Measurements from ENCODE around the gene ADAM23.
A peak's percentile ranks its signal among the peaks of the same experiment; 100 is the strongest.
"Not testable (repeated sequence)": the region's sequence is repeated elsewhere in the genome, so short reads cannot be mapped to it uniquely, and the experiment has no call there.

Gene ADAM23, protein sequence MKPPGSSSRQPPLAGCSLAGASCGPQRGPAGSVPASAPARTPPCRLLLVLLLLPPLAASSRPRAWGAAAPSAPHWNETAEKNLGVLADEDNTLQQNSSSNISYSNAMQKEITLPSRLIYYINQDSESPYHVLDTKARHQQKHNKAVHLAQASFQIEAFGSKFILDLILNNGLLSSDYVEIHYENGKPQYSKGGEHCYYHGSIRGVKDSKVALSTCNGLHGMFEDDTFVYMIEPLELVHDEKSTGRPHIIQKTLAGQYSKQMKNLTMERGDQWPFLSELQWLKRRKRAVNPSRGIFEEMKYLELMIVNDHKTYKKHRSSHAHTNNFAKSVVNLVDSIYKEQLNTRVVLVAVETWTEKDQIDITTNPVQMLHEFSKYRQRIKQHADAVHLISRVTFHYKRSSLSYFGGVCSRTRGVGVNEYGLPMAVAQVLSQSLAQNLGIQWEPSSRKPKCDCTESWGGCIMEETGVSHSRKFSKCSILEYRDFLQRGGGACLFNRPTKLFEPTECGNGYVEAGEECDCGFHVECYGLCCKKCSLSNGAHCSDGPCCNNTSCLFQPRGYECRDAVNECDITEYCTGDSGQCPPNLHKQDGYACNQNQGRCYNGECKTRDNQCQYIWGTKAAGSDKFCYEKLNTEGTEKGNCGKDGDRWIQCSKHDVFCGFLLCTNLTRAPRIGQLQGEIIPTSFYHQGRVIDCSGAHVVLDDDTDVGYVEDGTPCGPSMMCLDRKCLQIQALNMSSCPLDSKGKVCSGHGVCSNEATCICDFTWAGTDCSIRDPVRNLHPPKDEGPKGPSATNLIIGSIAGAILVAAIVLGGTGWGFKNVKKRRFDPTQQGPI

DNA sequence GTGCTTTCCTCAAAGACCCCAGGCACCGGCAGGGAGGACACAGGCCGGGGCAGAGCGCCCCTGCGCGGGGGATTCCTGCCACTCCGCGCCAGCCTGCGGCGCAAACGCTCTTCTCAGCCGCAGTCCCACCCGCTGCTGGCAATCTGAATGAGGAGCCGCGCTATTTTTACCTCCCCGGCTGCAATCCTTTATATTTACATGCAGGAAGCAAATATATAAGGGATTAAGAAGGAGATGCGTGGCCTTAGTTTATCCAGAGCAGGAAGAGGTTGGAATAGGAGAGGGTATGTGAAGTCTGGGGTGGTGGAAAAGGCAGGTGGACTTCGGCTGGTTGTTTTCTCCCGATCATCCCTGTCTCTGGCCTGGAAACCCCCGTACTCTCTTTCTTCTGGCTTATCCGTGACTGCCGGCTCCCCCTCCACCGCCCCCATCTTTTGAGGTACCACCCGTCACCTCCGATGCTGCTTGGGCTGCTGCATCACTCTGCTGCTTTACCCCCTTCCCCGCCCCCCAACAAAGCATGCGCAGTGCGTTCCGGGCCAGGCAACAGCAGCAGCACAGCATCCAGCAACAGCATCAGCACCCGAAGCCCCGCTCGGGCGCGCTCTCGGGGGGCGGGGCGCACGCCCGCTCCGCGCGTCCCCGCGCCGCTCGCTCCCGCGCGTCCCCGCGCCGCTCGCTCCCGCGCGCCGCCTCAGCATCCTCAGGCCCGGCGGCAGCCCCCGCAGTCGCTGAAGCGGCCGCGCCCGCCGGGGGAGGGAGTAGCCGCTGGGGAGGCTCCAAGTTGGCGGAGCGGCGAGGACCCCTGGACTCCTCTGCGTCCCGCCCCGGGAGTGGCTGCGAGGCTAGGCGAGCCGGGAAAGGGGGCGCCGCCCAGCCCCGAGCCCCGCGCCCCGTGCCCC, at the start of gene ADAM23:
ADAM23 (plus strand) TSS at position 700 of the 902 bp plus-strand sequence. CDS start 335 bp downstream, outside the sequence.
- ATAC-seq (ENCODE audit: low read depth) (peak; percentile 70), DNase-seq (ENCODE audit: low spot score in 2 of 2) (peak in 1 of 2 donors; percentile 32)
- Mint-ChIP-seq H3K9me3 (no peaks in the 10 kb centered on the region), H3K27me3 (peaks cover 24% of the 10 kb centered on the region), H3K4me1 (peaks cover 10% of the 10 kb centered on the region), H3K4me3 (peak within 1 kb of the TSS; percentile 83), H3K27ac (no peak within 1 kb of the TSS), H3K36me3 (no peaks in the 10 kb centered on the region)

GRCh38 chr2:206396211-206396610, 47.1 kb upstream of the ADAM23 start:
- no peaks in the 10 kb centered on the region for H3K36me3 Mint-ChIP-seq
- peaks cover 5% of the 10 kb centered on the region for H3K9me3 Mint-ChIP-seq
- DNase-seq (ENCODE audit: low spot score in 2 of 2) (no peak), ATAC-seq (ENCODE audit: low read depth) (no peak)
- no peaks in the 10 kb centered on the region for H3K4me1 Mint-ChIP-seq
- H3K4me3 Mint-ChIP-seq, result no peak overlapping the region
- no peaks in the 10 kb centered on the region for H3K27me3 Mint-ChIP-seq
- H3K27ac Mint-ChIP-seq, result no peak overlapping the region

- H3K27me3 Mint-ChIP-seq; ATAC-seq (ENCODE audit: low read depth): not testable (repeated sequence)
These were observed 40.3 kb upstream of the ADAM23 start for GRCh38 chr2:206402956-206403569.

GRCh38 chr2:206408323-206409320, 34.7 kb upstream of the ADAM23 start:
- Mint-ChIP-seq H3K27ac (peak overlapping the region; percentile 43), H3K9me3 (no peaks in the 10 kb centered on the region)
- no peak for DNase-seq (ENCODE audit: low spot score in 2 of 2)

More at GRCh38 chr2:206402956-206403569, 40.3 kb upstream of the ADAM23 start:
- not testable (repeated sequence) for H3K9me3 Mint-ChIP-seq; H3K36me3 Mint-ChIP-seq; DNase-seq (ENCODE audit: low spot score in 2 of 2); H3K4me1 Mint-ChIP-seq; H3K27ac Mint-ChIP-seq; H3K4me3 Mint-ChIP-seq

DNA sequence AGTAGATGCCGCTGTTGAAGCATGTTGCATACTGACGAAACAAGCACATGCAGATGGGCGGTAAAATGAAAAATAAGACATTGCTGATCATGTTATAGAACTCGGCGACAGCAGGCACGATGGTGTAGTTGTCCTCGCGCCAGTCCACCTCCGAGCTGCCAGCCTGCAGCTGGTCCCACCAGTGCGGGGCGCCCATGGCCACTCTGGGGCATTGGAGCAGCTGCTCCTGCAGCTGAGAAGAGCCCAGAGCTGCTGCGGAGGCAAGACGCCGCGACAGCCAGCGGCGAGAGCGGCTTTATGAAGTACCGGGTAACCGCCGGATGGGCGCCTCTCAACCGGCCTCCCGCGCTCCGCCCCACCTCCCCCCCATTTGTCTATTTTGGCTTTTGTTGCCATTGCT, 32.6 kb upstream of the ADAM23 start:
- Mint-ChIP-seq H3K4me1 (peaks cover 7% of the 10 kb centered on the region), H3K9me3 (no peaks in the 10 kb centered on the region), H3K27me3 (peaks cover 3% of the 10 kb centered on the region), H3K4me3 (no peak overlapping the region), H3K36me3 (no peaks in the 10 kb centered on the region), H3K27ac (no peak overlapping the region)
- no peak for DNase-seq (ENCODE audit: low spot score in 2 of 2)
- no peak for ATAC-seq (ENCODE audit: low read depth)

More at GRCh38 chr2:206408323-206409320, 34.7 kb upstream of the ADAM23 start:
- peaks cover 7% of the 10 kb centered on the region for H3K4me1 Mint-ChIP-seq
- peak overlapping the region; percentile 1 for H3K4me3 Mint-ChIP-seq
- ATAC-seq (ENCODE audit: low read depth), result peak; percentile 88
- H3K27me3 Mint-ChIP-seq, result peaks cover 3% of the 10 kb centered on the region
- no peaks in the 10 kb centered on the region for H3K36me3 Mint-ChIP-seq

DNA sequence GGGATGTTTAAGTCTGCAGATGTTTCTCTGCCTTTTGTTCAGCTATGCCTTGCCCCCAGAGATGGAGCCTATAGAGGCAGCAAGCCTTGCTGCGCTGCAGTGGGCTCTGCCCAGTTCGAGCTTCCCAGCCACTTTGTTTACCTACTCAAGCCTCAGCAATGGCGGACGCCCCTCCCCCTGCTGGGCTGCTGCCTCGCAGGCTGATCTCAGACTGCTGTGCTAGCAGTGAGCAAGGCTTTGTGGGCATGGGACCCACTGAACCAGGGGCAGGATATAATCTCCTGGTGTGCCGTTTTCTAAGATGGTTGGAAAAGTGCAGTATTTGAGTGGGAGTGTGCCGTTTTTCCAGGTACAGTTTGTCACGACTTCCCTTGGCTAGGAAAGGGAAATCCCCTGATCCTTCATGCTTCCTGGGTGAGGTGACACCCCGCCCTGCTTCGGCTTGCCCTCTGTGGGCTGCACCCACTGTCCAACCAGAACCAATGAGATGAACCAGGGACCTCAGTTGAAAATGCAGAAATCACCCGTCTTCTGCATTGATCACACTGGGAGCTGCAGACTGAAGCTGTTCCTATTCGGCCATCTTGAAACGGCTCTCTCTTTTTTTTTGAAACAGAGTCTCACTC, 27.6 kb upstream of the ADAM23 start:
- no peak for DNase-seq (ENCODE audit: low spot score in 2 of 2)
- Mint-ChIP-seq H3K9me3 (no peaks in the 10 kb centered on the region), H3K27ac (no peak overlapping the region), H3K36me3 (no peaks in the 10 kb centered on the region), H3K4me3 (no peak overlapping the region), H3K4me1 (no peaks in the 10 kb centered on the region), H3K27me3 (peaks cover 6% of the 10 kb centered on the region)
- no peak for ATAC-seq (ENCODE audit: low read depth)

GRCh38 chr2:206418968-206419367, 24.4 kb upstream of the ADAM23 start:
- Mint-ChIP-seq H3K27ac (no peak overlapping the region), H3K27me3 (peaks cover 8% of the 10 kb centered on the region), H3K36me3 (no peaks in the 10 kb centered on the region), H3K9me3 (no peaks in the 10 kb centered on the region), H3K4me3 (no peak overlapping the region), H3K4me1 (peaks cover 2% of the 10 kb centered on the region)
- ATAC-seq (ENCODE audit: low read depth) (no peak), DNase-seq (ENCODE audit: low spot score in 2 of 2) (no peak)

GRCh38 chr2:206420721-206421120, 22.6 kb upstream of the ADAM23 start:
- ATAC-seq (ENCODE audit: low read depth), result no peak
- peaks cover 2% of the 10 kb centered on the region for H3K4me1 Mint-ChIP-seq

GRCh38 chr2:206422493-206422892, 20.8 kb upstream of the ADAM23 start:
- H3K9me3 Mint-ChIP-seq, result no peaks in the 10 kb centered on the region
- H3K4me1 Mint-ChIP-seq, result peaks cover 2% of the 10 kb centered on the region
- no peak overlapping the region for H3K4me3 Mint-ChIP-seq
- H3K27me3 Mint-ChIP-seq, result peaks cover 5% of the 10 kb centered on the region
- H3K36me3 Mint-ChIP-seq, result no peaks in the 10 kb centered on the region
- DNase-seq (ENCODE audit: low spot score in 2 of 2), result no peak
- no peak overlapping the region for H3K27ac Mint-ChIP-seq
- ATAC-seq (ENCODE audit: low read depth), result no peak

More at GRCh38 chr2:206420721-206421120, 22.6 kb upstream of the ADAM23 start:
- H3K4me3 Mint-ChIP-seq, result no peak overlapping the region
- no peaks in the 10 kb centered on the region for H3K36me3 Mint-ChIP-seq
- peaks cover 8% of the 10 kb centered on the region for H3K27me3 Mint-ChIP-seq
- DNase-seq (ENCODE audit: low spot score in 2 of 2), result no peak
- H3K27ac Mint-ChIP-seq, result no peak overlapping the region
- H3K9me3 Mint-ChIP-seq, result no peaks in the 10 kb centered on the region

DNA sequence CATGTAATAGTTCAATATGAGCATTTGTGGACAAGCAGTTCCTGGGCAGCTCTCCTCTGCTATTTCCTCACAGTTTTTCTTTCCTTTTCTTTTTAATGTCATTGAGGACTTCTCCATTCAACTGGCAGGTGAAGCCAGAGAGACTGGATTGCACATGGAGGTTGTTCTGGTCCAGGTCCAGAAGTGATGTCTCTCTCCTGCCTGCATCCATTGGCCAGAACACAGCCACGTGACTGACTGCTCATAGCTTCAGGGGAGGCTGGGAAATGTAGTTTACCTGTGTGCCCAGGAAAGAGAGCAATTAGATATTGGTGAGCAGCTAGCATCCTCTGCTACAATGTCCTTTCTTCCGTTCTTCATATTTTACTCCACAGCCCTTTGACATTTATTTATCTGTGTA, 20.2 kb upstream of the ADAM23 start:
- Mint-ChIP-seq H3K27me3 (peaks cover 5% of the 10 kb centered on the region), H3K4me3 (no peak overlapping the region), H3K36me3 (no peaks in the 10 kb centered on the region), H3K4me1 (peaks cover 2% of the 10 kb centered on the region), H3K27ac (no peak overlapping the region), H3K9me3 (no peaks in the 10 kb centered on the region)
- no peak for ATAC-seq (ENCODE audit: low read depth)
- DNase-seq (ENCODE audit: low spot score in 2 of 2), result no peak

GRCh38 chr2:206424134-206424533, 19.2 kb upstream of the ADAM23 start:
- ATAC-seq (ENCODE audit: low read depth), result no peak

GRCh38 chr2:206428783-206429182, 14.5 kb upstream of the ADAM23 start:
- DNase-seq (ENCODE audit: low spot score in 2 of 2) (no peak), ATAC-seq (ENCODE audit: low read depth) (no peak)
- no peaks in the 10 kb centered on the region for H3K36me3 Mint-ChIP-seq
- no peak overlapping the region for H3K4me3 Mint-ChIP-seq
- peaks cover 4% of the 10 kb centered on the region for H3K27me3 Mint-ChIP-seq
- H3K27ac Mint-ChIP-seq, result no peak overlapping the region
- no peaks in the 10 kb centered on the region for H3K4me1 Mint-ChIP-seq
- no peaks in the 10 kb centered on the region for H3K9me3 Mint-ChIP-seq

More at GRCh38 chr2:206424134-206424533, 19.2 kb upstream of the ADAM23 start:
- H3K27me3 Mint-ChIP-seq, result peaks cover 5% of the 10 kb centered on the region
- H3K36me3 Mint-ChIP-seq, result no peaks in the 10 kb centered on the region
- no peaks in the 10 kb centered on the region for H3K9me3 Mint-ChIP-seq
- no peak for DNase-seq (ENCODE audit: low spot score in 2 of 2)
- H3K4me3 Mint-ChIP-seq, result no peak overlapping the region
- peaks cover 2% of the 10 kb centered on the region for H3K4me1 Mint-ChIP-seq
- no peak overlapping the region for H3K27ac Mint-ChIP-seq
